PC-9 (cell line): Measurements from ENCODE around the gene CREM. TPM values are rescaled to one million over a fixed set of nuclear protein-coding genes. Genes with fewer than 3 reads are reported as not detected.

Experiments used
- BruUV-seq: library from RNA; stranded (reverse); fragments of 400-500 nt; replicated peaks from 2 replicates; lab custom pipeline; 2021; lab: Mats Ljungman, UMichigan
- CTCF ChIA-PET: fragments of 300-600 bp; sonication (Branson Sonifier 250); formaldehyde crosslinking; loops from one replicate; lab custom pipeline; 2022; ENCODE audit warnings: antibody characterized with exemption; lab: Charles Lee
- POLR2A ChIA-PET: fragments of 300-600 bp; sonication (Branson Sonifier 250); formaldehyde crosslinking; loops from one replicate; lab custom pipeline; 2022; ENCODE audit warnings: antibody characterized with exemption; ENCODE audit not compliant: unreplicated experiment; lab: Charles Lee
- DNase-seq, 2 experiments: peaks; one replicate each; pipeline versions ENCODE4 v3.0.0 to v3.0.0-alpha.2; 2015 to 2022; ENCODE audit warnings: mixed read lengths in 1 of 2
- H2AFZ ChIP-seq: fragments of 200-600 bp; sonication (generic); 2 replicates; pipeline ENCODE4 v1.8.1; 2017; ENCODE audit warnings: antibody characterized with exemption
- H3F3A ChIP-seq: fragments of 200-600 bp; sonication (generic); 2 replicates; pipeline ENCODE4 v1.8.1; 2017; ENCODE audit warnings: antibody characterized with exemption, mild to moderate bottlenecking, low read depth; ENCODE audit not compliant: insufficient read depth
- H3K27ac ChIP-seq: fragments of 200-600 bp; sonication (generic); 2 replicates; pipeline ENCODE4 v1.6.1; 2016; ENCODE audit warnings: mixed run types
- H3K27me3 ChIP-seq: fragments of 200-600 bp; sonication (generic); 2 replicates; pipeline ENCODE4 v1.6.1; 2016; ENCODE audit warnings: low read depth, mixed run types; ENCODE audit not compliant: insufficient read depth
- H3K36me3 ChIP-seq: fragments of 200-600 bp; sonication (generic); 2 replicates; pipeline ENCODE4 v1.6.1; 2016; ENCODE audit warnings: low read depth, mixed run types
- H3K4me1 ChIP-seq: fragments of 200-600 bp; sonication (generic); replicated peaks from 2 replicates; pipeline ENCODE4 v1.6.1; 2016; ENCODE audit warnings: mixed run types; ENCODE audit not compliant: insufficient read depth
- H3K4me2 ChIP-seq: fragments of 200-600 bp; sonication (generic); 2 replicates; pipeline ENCODE4 v1.6.1; 2017; ENCODE audit warnings: mixed run types
- H3K4me3 ChIP-seq: fragments of 200-600 bp; sonication (generic); 2 replicates; pipeline ENCODE4 v1.6.1; 2016; ENCODE audit warnings: mixed run types
- H3K79me2 ChIP-seq: fragments of 200-600 bp; sonication (generic); 2 replicates; pipeline ENCODE4 v1.6.1; 2017; ENCODE audit warnings: low read depth, mixed run types
- H3K9me2 ChIP-seq: fragments of 200-600 bp; sonication (generic); 2 replicates; pipeline ENCODE4 v1.8.1; 2017; ENCODE audit warnings: mild to moderate bottlenecking; ENCODE audit not compliant: insufficient read depth
- H3K9me3 ChIP-seq: fragments of 200-600 bp; sonication (generic); 2 replicates; pipeline ENCODE4 v1.8.1; 2016; ENCODE audit warnings: low read depth; ENCODE audit not compliant: insufficient read depth
- H4K20me1 ChIP-seq: fragments of 200-600 bp; sonication (generic); 2 replicates; pipeline ENCODE4 v1.8.1; 2017; ENCODE audit not compliant: insufficient read depth
- CTCF ChIP-seq: fragments of 200-600 bp; sonication (generic); conservative IDR thresholded peaks from 2 replicates; pipeline ENCODE4 v1.6.1; 2017; ENCODE audit warnings: mixed run types, antibody characterized with exemption, mild to moderate bottlenecking, moderate library complexity
- EZH2 ChIP-seq: fragments of 200-600 bp; sonication (generic); IDR thresholded peaks from 2 replicates; pipeline ENCODE4 v1.8.0; 2017; ENCODE audit warnings: antibody characterized with exemption, low read depth
- intact Hi-C: fragments of 100-400 bp; cut with micrococcal nuclease; formaldehyde crosslinking; loops from one replicate; pipeline ENCODE4 v1.10.0; 2022; ENCODE audit not compliant: unreplicated experiment
- total RNA-seq: library from RNA; stranded (reverse); gene quantifications from 2 replicates; pipeline ENCODE4 v1.2.3, GENCODE V29; 2021

The CREM gene
- total RNA-seq, 1 experiment from 2014 or later: 25.6 TPM

- Histone ChIP-seq H3K4me3 (no peak overlapping the region), H4K20me1 (no peaks in the 10 kb centered on the region), H3K4me1 (peaks cover 12% of the 10 kb centered on the region; the same call in 1 of the 2 replicates), H3K79me2 (no peaks in the 10 kb centered on the region), H3K4me2 (no peak overlapping the region), H3K27ac (no peak overlapping the region), H3K36me3 (no peaks in the 10 kb centered on the region), H3K9me3 (no peaks in the 10 kb centered on the region), H3K27me3 (no peaks in the 10 kb centered on the region), H3F3A (peaks cover 22% of the 10 kb centered on the region; the same call in 1 of the 2 replicates), H2AFZ (no peak overlapping the region), H3K9me2 (no peaks in the 10 kb centered on the region)
- ChIA-PET POLR2A (no interaction called here), CTCF (interaction anchor here (0.8 to 1.9 kb wide), 2 partner anchors 22 to 1171 kb away, joined by 4 to 5 read pairs; no protein-coding TSS in a partner anchor)
- no TSS peak for BruUV-seq
- DNase-seq: no peak
- TF ChIP-seq CTCF (no peak), EZH2 (no peak)
- intact Hi-C loops: loop anchor here (2.0 kb wide), 1 partner anchor 68 kb away; the partner anchor contains the start of gene CREM
Measured at GRCh38 chr10:35194471-35194870, 67.8 kb downstream of the CREM start.

DNA sequence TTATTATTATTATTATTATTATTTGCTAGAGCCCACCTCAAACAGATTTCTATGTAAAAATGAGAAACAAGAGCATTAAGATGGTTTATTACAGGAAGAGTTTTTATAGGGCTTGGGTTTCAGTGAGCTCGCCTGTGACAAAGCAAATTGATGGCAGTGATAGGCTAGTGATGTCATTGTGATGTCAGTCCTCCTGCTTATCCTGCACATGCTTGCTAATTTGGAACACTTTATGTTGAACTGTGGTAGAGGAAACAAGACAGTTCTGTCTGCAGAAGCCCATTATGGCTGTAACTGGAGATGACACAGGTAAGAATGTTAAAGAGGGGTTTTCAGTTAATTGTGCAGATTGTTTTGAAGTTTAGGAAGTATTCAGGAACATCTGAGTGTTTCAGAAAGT, 68.3 kb downstream of the CREM start:
- BruUV-seq: TSS peak; percentile 25
- POLR2A ChIA-PET: no interaction called here
- peaks cover 12% of the 10 kb centered on the region; the same call in 1 of the 2 replicates for H3K4me1 ChIP-seq
- H4K20me1 ChIP-seq: no peaks in the 10 kb centered on the region
- peak overlapping the region; percentile 79 for H3K4me2 ChIP-seq
- no peaks in the 10 kb centered on the region for H3K27me3 ChIP-seq
- peak overlapping the region; percentile 71; the same call in 1 of the 2 replicates for H2AFZ ChIP-seq
- peaks cover 22% of the 10 kb centered on the region; the same call in 1 of the 2 replicates for H3F3A ChIP-seq
- H3K36me3 ChIP-seq: no peaks in the 10 kb centered on the region
- peak overlapping the region; percentile 61 for H3K27ac ChIP-seq
- no peak for TF ChIP-seq CTCF
- TF ChIP-seq EZH2: no peak
- H3K9me3 ChIP-seq: no peaks in the 10 kb centered on the region
- H3K79me2 ChIP-seq: no peaks in the 10 kb centered on the region
- peak overlapping the region; percentile 50; the same call in 1 of the 2 replicates for H3K4me3 ChIP-seq
- CTCF ChIA-PET: interaction anchor here (0.6 to 1.9 kb wide), 3 partner anchors 21 to 1171 kb away, joined by 4 to 5 read pairs (median 4); no protein-coding TSS in a partner anchor
- DNase-seq: no peak
- no peaks in the 10 kb centered on the region for H3K9me2 ChIP-seq
- intact Hi-C loops: loop anchor here (2.0 kb wide), 1 partner anchor 68 kb away; the partner anchor contains the start of gene CREM

DNA sequence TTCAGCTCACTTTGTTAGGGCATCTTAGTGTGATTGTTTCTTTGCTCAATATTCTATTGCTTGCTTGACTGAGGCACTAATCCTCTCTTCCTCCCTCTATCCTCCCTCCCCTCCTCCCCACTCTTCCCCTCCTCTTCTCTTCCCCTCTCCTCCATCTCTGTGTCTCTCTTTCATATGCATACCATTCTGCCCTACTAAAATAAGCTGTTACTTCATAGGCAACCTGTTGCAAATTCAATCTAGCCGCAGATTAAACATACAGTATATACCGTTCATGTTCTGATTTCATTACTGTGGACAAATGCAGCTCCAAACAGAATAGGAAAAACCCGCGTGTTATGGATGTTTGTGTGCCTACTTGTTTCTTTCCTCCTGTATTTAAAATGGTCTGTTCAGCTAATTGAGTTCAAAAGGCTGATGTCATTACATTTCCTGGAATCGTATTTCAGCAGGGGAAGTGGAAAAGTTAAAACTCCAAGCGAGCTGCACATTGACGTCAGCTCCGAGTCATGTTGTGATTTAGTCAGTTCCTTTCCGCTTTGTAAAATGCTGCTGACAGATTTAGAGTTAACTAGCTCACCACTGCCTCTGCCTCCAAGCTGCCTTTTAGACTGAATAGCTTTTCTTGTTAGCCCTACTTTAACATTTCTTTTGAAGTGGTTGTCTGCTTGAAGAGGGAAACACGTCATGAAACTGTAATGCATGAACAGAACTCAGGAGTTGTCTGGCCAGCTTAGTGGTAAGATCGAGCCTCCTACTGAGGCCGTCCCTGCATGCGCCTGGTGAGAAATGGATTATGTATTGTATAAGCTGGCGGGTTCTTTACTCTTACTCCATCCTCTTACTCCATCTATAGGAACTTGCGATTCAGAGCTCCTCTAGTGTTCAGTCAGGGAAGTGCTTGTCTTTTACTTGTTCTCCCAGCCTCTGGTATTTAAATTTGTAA, 69.0 kb downstream of the CREM start:
- peaks cover 12% of the 10 kb centered on the region; the same call in 1 of the 2 replicates for H3K4me1 ChIP-seq
- H4K20me1 ChIP-seq: no peaks in the 10 kb centered on the region
- BruUV-seq: TSS peak; percentile 41
- peak overlapping the region; percentile 50; the same call in 1 of the 2 replicates for H3K4me3 ChIP-seq
- peaks cover 22% of the 10 kb centered on the region; the same call in 1 of the 2 replicates for H3F3A ChIP-seq
- intact Hi-C loops: loop anchor here (2.0 kb wide), 1 partner anchor 69 kb away; the partner anchor contains the start of gene CREM
- H3K9me2 ChIP-seq: no peaks in the 10 kb centered on the region
- no peaks in the 10 kb centered on the region for H3K36me3 ChIP-seq
- peak overlapping the region; percentile 79 for H3K4me2 ChIP-seq
- H3K79me2 ChIP-seq: no peaks in the 10 kb centered on the region
- no peaks in the 10 kb centered on the region for H3K27me3 ChIP-seq
- H3K9me3 ChIP-seq: no peaks in the 10 kb centered on the region
- ChIA-PET CTCF (interaction anchor here (0.6 to 1.9 kb wide), 9 partner anchors 20 to 1766 kb away, joined by 3 to 10 read pairs (median 4); partner anchors contain the start of gene CREM), POLR2A (interaction anchor here (0.6 to 0.7 kb wide), 6 partner anchors 11 to 1105 kb away, joined by 3 to 22 read pairs (median 5); no protein-coding TSS in a partner anchor)
- peak overlapping the region; percentile 71 for H2AFZ ChIP-seq
- TF ChIP-seq CTCF (peak; percentile 85), EZH2 (no peak)
- peak; percentile 50 to 73 for DNase-seq
- H3K27ac ChIP-seq: peak overlapping the region; percentile 61
